GM19438 (cell line): ENCODE measurements around the gene ATG4A.

ENCODE experiments used
- ATAC-seq: cut with Tn5 transposase; IDR thresholded peaks from one replicate; pipeline ENCODE4 v1.9.1; 2021; ENCODE audit warnings: low read depth; ENCODE audit not compliant: unreplicated experiment

Gene ATG4A

DNA sequence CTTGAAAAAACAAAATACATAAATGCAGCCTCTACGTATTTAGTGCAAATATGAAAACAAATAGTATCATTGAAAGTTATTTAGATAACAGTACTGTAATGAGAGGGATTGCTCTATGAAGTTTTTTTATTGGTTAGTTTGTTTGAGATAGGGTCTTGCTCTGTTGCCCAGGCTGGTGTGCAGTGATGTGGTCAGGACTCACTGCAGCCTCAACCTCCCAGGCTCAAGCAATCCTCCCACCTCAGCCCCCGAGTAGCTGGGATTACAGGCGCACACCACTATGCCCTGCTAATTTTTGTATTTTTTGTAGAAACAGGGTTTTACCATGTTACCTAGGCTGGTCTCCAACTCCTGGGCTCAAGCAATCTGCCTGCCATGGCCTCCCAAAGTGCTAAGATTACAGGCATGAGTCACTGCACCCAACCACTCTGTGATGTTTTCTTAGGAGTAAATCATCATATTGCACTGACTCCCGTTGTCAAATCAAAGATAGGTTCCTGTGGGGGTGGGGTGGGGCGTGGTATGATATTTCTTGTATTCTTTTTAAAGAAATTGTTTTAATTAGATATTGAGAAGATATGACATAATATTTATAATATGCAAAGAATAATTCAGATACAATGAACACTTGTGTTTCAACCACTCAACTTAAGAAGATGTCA, 75.8 kb downstream of the ATG4A start:
- ATAC-seq, result no peak

DNA sequence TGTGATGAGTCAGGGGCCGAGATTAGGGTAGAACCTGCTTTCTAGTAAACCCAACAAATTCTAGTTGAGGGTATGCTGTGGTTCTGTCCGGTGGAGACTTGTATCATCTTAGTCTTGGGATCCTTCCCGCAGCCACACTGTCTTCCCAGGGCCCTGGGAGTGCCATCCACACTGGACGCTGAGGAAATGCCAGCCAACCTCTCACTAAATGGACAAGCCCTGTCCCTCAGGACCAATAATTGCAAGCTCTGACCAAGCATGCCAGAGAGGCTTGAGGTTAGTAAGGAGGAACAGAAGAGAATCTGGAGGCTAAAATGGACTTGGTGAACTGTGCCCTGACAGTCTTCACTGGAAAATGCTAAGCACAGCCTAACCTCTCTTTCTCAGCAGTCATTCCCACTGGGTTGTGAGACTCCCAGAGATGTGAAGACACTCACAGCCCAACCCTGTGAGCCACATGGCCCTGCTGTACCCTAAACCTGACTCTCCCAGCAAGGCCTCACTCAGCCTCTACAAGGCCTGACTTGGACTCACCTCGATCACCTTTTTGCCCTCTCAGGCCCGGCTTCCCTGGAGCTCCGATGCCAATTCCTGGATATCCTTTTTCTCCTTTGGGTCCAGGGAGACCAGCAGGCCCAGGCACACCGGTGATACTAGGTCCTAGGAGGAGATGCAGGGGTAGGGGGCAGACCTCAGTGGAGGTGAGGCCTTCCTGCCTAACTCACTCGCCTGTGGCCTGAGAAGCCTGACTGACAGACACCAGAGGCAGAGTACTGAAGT, 77.6 kb downstream of the ATG4A start:
- ATAC-seq, result no peak

DNA sequence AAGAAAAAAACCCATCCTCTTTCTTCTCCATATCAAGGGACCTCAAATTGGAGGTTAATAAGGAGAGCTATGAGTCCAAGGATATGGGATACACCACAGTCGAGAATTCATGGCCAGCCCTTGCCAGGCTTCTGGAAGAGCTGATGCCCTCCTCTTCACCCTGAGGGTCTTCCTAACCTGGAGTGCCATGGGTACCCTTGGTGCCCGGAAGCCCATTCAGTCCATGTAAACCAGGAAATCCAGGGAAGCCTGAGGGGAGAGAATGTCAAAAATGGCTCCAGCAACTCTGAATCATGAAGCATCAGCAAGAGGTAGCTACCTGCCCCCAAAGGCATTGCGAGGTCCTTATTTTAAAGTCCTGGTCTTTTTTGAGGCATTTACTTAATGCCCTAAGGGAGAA, 78.2 kb downstream of the ATG4A start:
- no peak for ATAC-seq

GRCh38 chrX:108171671-108172070, 80.1 kb downstream of the ATG4A start:
- ATAC-seq, result no peak

DNA sequence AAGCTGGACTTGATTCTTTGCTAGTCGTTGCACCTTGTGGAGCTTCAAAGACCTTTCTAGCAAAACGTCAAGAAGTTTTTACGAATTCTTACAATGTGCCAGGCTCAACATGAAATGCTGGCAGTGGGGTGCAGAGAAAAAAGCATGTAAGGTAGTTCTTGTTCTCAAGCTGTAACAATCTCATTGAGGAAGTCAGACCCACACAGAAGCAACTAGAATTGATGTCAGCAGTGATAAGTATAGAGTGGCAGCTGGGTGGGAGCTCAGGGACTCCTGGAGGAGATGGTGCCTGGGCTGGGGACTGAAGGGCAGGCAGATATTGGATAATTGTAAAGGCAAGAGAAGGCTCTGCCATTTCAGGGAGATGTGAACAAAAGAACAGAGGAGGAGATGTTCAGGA, 82.3 kb downstream of the ATG4A start:
- no peak for ATAC-seq

DNA sequence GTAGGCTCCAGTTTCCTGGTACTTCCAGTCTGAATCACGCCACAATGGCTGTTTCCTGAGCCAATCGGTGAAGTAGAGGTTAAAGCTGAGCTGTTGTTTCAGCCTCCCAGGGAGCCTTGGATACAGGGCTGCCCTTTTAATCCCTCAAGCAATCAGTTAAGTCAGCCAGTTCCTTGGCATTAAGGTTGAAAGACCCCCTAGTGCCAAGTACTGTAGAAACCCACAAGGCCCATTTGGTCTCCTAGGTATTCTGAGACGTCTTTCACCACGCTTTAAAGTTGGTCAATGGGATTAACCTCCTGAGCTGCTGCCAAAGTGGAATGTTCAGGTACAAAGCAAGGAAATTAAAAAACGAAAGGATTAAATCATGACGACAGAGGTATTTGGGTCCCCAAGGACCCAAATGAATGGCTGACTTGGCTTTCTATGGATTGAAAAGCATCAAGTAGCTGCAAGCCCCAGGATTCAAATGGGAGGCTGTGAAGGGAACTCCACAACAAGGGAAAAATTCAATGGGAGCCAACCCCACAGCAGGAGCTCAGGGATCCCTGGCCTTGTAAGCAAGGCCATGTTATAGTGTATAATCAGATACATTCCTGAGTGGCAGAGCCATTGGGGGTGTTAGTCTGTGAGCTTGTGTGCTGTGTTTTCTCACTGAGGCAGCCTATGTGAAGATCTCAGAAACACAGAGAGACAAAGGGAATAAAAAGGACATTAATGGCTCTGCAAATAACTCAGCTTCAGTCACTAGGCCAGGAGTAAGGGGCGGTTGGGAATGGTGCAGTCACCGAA, 86.0 kb downstream of the ATG4A start:
- no peak for ATAC-seq

DNA sequence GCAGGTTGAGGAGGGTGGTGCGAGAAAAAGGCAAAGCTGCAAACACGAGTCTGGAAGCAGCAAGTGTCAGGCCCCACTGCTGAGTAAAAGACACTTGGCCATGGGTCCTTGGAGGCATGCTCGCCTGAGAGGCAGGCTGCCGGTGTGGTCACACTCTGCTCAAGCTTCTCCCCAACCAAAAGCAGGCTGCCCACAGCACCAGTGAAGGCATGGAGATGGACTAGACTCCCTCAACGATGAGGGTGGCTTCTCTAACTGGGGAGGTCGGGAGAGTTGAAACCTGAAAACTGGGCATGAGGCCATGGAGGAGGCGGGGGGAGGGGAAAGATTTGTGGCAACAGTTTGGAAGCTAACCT, 86.5 kb downstream of the ATG4A start:
- no peak for ATAC-seq

DNA sequence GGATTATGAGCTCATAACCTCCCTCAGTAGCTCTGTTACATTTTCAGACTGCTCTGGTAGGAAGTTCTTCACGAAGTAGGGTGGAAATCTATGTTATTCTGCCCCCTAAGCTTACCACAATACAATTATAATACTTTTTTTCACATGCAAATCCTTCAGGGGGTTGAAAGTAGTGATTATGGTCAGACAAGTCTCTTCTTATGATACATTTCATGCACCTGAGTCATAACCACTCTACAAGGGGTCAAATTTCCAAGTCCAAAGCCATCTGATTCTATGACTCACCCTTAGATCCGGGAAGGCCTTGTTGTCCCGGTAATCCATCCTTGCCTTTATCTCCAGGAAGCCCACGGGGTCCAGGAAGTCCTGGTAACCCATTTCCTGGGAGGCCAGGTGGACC, 95.2 kb downstream of the ATG4A start:
- ATAC-seq, result no peak

DNA sequence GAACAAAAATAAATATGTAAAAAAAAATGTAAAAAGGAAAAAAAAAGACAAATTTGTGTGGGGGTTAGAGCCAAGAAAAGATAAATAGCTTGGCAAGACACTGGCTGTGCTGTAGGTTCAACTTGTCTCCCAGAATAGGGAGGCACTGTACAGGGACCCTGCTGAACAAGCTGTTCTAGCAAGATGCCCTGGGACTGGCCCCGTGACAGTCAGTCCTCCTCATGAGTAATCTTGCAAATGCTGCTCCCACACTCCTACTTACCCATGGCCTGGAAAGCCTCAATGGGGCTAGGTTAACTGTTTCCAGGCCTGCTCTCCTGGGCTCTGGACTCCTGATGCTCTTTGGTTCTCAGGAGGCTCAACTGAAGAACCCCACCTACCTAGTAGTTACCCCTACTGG, 106.8 kb downstream of the ATG4A start:
- ATAC-seq, result no peak

DNA sequence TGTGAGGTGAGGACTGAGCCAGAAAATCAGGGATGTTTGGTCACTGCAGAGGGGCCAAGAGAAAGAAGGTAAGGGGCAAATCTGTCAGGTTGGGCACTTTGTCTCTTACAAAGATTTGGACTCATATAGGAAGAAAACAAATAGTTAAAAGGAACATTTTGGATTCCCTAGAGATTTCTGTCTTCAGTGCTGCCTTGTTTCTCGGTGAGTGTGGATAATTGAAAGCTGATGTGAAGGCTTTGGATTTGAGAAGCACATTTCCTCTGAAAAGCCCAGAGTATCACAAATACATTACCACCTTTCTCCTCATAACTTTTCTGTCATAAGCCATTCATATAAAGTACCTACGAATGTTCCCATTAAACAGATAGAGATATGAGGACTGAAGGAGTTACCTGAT, 107.5 kb downstream of the ATG4A start:
- no peak for ATAC-seq

GRCh38 chrX:108199691-108200090, 108.1 kb downstream of the ATG4A start:
- ATAC-seq, result peak; percentile 80

- ATAC-seq, result no peak
Measured at GRCh38 chrX:108203540-108203939, 112.0 kb downstream of the ATG4A start.
